GM21723 (cell line): Measurements from ENCODE around the gene NECAP2.
"Not testable (repeated sequence)": the region's sequence is repeated elsewhere in the genome, so short reads cannot be mapped to it uniquely, and the experiment has no call there.

Experiments
- ATAC-seq: cut with Tn5 transposase; IDR thresholded peaks from one replicate; pipeline ENCODE4 v1.9.1; 2021; ENCODE audit warnings: mild to moderate bottlenecking, moderate library complexity; ENCODE audit not compliant: unreplicated experiment

Gene NECAP2

GRCh38 chr1:16456151-16456550 is 15.6 kb downstream of the NECAP2 start:
- ATAC-seq = not testable (repeated sequence)

GRCh38 chr1:16458831-16459230 is 18.3 kb downstream of the NECAP2 start:
- ATAC-seq = no peak

GRCh38 chr1:16459352-16459925 is 18.9 kb downstream of the NECAP2 start:
- ATAC-seq = no peak

- ATAC-seq = no peak
Measured at GRCh38 chr1:16461681-16462080, 21.2 kb downstream of the NECAP2 start.

DNA sequence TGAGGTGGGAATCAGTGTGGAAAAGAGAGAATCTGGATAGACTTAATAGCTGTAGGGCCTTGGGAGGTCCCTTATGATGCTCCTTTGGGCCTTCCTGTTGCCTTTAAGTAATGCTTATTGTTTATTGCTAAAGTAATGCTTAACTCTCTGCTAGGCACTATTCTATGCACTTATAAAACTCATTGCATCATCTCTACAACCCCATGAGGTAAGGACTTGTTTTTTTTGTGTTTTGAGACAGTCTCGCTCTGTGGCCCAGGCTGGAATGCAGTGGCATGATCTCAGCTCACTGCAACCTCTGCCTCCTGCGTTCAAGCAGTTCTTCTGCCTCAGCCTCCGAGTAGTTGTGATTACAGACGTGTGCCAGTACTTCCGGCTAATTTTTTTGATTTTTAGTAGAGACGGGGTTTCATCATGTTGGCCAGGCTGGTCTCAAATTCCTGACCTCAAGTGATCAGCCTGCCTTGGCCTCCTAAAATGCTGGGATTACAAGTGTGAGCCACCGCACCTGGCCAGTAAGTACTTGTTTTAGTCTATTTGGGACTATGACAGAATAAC is 22.3 kb downstream of the NECAP2 start:
- no peak for ATAC-seq

GRCh38 chr1:16464917-16465625 is 24.5 kb downstream of the NECAP2 start:
- no peak for ATAC-seq

DNA sequence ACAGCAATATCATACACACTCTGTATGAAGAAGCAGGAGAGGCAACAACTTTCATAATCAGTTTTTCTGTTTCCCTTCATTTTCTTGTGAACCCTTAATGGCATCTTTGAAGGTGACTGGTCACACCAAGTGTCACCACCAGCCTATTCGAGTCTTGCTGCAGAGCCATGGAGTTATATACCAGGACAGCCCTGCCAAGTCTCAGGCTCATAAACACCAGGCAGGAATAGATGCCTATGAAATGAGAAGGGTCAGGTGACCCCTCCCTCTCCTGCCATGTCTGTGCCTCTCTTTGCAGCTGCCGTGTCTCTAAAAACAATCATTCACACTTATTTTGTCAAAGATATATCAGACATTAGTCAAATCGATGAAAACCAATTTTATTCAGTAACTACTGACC is 28.0 kb downstream of the NECAP2 start:
- ATAC-seq = no peak

- ATAC-seq = no peak
Measured at GRCh38 chr1:16474166-16474800, 33.8 kb downstream of the NECAP2 start.

DNA sequence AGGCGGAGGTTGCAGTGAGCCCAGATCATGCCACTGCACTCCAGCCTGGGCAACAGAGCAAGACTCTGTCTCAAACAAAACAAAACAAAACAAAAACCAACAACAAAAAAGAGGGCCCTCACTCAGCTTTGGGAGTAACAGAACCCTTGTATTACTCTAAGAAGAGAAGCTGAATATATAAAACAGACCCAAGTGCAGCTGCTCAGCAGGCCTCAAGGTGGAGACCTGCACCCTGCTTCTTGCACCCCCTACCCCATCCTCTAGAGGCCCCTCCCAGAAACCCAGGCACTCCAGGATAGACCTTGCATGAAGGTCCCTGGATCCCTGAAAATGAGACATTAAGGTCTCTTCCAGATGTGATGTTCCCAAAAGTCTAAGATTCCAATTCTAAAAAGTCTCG is 34.4 kb downstream of the NECAP2 start:
- ATAC-seq = not testable (repeated sequence)

GRCh38 chr1:16475771-16476770 is 35.5 kb downstream of the NECAP2 start:
- ATAC-seq = not testable (repeated sequence)

DNA sequence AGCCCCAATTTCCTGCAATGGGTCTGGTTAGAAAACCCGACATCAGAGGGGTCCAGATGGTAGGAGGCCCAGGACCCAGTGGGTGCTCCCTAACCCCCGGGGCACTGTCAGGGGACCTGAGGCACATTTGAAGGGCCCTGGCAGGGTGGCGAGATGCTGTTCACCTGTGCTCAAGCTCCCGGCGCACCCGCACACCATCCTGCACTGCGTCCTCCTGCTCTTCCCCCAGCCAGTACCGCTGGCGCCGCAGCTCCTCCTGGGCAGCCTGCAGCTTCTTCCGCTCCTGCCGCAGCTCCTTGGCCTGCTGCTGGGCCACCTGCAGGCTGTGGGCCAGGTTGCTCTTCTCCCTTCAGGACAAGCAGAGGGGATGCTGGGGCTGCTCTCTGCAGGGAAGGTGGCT is 37.6 kb downstream of the NECAP2 start:
- ATAC-seq = no peak

DNA sequence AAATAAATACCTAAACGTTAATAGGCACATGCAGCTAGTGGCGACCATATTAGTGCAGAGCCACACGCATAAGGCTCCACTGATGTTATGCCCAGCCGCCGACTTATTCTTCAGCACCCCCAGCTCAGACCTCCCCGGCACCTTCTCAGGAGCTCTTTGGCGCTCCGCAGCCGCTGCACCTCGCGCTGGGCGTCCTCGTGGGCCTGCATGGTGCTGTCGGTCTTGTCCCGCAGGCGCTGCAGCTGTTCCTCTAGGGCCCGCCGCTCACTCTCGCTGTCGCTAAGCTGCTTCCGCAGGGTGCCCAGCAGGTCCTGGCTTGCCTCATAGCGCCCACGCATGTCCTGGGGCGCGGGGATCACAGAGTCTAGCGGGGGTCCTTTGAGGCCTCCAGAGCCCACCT is 42.6 kb downstream of the NECAP2 start:
- not testable (repeated sequence) for ATAC-seq

DNA sequence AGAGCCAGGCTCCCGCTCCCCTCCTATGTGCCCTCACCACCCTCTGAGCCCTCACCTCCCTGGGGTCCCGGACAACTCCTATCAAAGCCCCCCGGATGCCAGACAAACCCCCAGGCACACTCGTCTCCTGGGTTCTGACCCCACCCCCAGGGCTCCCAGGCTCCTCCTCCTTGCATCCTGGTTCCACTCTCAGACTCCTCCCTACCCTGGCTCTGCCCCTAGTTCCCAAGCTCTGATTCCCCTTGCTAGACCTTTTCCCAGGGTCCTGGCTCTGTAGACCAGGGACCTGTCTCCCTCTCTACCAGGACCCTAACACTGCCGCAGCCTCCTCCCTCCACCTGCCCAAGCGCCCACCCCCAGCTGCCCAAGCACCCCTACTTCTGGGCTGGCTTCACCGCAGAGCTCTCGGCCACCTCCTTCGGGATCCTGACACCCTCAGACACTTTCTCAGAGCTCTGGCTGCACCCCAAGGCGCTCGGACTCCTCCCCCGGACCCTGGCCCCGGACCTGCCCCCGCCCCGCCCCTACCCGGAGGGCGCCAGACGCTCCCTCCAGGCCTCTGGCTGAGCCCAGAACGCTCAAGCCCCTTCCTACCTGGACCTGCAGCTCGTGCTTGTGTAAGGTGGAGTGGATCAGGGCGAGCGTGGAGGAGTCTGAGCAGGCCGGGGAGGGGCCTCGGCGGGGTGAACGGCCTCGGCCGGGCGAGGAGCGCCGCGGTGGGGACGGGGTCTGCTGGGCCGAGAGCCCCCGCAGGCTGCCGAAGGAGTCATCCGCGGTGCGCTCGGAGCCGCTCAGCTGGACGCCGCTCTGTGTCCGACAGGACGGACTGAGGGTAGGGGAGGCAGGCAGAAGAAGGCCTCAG is 43.3 kb downstream of the NECAP2 start:
- not testable (repeated sequence) for ATAC-seq

GRCh38 chr1:16484501-16484835 is 43.9 kb downstream of the NECAP2 start:
- no peak for ATAC-seq

- ATAC-seq = no peak
Measured at GRCh38 chr1:16484931-16485330, 44.4 kb downstream of the NECAP2 start.

GRCh38 chr1:16486316-16486715 is 45.8 kb downstream of the NECAP2 start:
- ATAC-seq = not testable (repeated sequence)

- not testable (repeated sequence) for ATAC-seq
Measured at GRCh38 chr1:16487011-16487410, 46.5 kb downstream of the NECAP2 start.

DNA sequence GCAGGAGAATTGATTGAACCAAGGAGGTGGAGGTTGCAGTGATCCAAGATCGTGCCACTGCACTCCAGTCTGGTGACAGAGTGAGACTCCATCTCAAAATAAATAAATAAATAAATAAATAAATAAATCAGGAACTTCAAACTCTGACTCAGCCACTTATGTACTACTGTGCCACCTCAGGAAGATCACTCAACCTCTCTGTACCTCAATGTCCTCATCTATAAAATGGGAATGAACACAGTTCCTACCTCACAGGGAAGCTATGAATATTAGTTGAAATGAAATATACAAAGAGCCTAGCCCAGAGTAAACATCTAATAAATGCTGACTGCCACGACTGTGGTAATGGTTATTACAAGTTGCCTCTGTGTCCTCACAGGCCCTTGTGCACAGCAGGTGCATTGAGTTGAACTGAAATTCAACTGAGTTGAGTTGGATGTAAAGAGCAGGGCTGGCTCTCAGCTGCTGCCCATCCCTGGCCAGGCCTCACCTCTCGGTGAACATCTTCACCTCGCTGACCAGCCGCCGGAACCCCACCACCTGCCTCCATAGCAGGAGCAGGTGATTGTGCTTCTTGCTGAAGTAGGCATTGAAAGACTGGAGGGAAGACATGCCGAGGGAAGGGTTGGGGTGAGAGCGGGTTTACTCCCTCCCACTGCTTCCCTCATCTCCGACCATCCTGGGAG is 48.8 kb downstream of the NECAP2 start:
- ATAC-seq = not testable (repeated sequence)

GRCh38 chr1:16491056-16491675 is 50.6 kb downstream of the NECAP2 start:
- ATAC-seq = no peak
